Head of caudate nucleus (tissue), 42 donors: ENCODE measurements around the gene ADH5.
"Not testable (repeated sequence)": the region's sequence is repeated elsewhere in the genome, so short reads cannot be mapped to it uniquely, and the experiment has no call there.

Experiments
- DNase-seq, 42 donors: peaks; one replicate each; pipeline versions ENCODE4 v3.0.0 to v3.0.0-alpha.2; 2020 to 2021; ENCODE audit warnings: mixed read lengths in 7 of 42
- intact Hi-C: fragments of 100-400 bp; cut with DNase I; formaldehyde crosslinking; loops from one replicate; pipeline ENCODE4 v1.15.0; 2022

The ADH5 gene

GRCh38 chr4:99088481-99089365, at the start of gene ADH5:
Gene ADH5, minus strand, starts transcription at chr4:99088788. Its CDS starts 88 bp downstream, at chr4:99088700.
- peak; percentile 70 to 94 (median 88) for DNase-seq
- intact Hi-C loops = no loop called here

- intact Hi-C loops = no loop called here
- no peak for DNase-seq
These were observed 47.7 kb upstream of the ADH5 start for GRCh38 chr4:99136329-99136728.

- intact Hi-C loops = no loop called here
- DNase-seq = no peak
These were observed 47.1 kb upstream of the ADH5 start for GRCh38 chr4:99135541-99136162.

GRCh38 chr4:99134586-99134985, 46.0 kb upstream of the ADH5 start:
- intact Hi-C loops = no loop called here
- no peak for DNase-seq

GRCh38 chr4:99131378-99131777, 42.8 kb upstream of the ADH5 start:
- intact Hi-C loops = no loop called here

GRCh38 chr4:99126376-99126775, 37.8 kb upstream of the ADH5 start:
- DNase-seq = no peak
- intact Hi-C loops = no loop called here

More at GRCh38 chr4:99131378-99131777, 42.8 kb upstream of the ADH5 start:
- no peak for DNase-seq

GRCh38 chr4:99121008-99121407, 32.4 kb upstream of the ADH5 start:
- DNase-seq = no peak
- intact Hi-C loops = no loop called here

GRCh38 chr4:99120501-99120900, 31.9 kb upstream of the ADH5 start:
- intact Hi-C loops = no loop called here
- DNase-seq = no peak

GRCh38 chr4:99117876-99118693, 29.5 kb upstream of the ADH5 start:
- DNase-seq = no peak
- intact Hi-C loops = loop anchor here (10.0 kb wide), 1 partner anchor 287 kb away; no protein-coding TSS in a partner anchor

- intact Hi-C loops = loop anchor here (10.0 kb wide), 1 partner anchor 288 kb away; no protein-coding TSS in a partner anchor
- DNase-seq = not testable (repeated sequence)
These were observed 28.7 kb upstream of the ADH5 start for GRCh38 chr4:99117122-99117841.

GRCh38 chr4:99109286-99109685, 20.7 kb upstream of the ADH5 start:
- intact Hi-C loops, DNase-seq: not testable (repeated sequence)

- no peak for DNase-seq
- intact Hi-C loops = no loop called here
These were observed 15.6 kb upstream of the ADH5 start for GRCh38 chr4:99104153-99104552.

- DNase-seq = no peak
- intact Hi-C loops = no loop called here
These were observed 14.6 kb upstream of the ADH5 start for GRCh38 chr4:99103166-99103565.

GRCh38 chr4:99102634-99103033, 14.0 kb upstream of the ADH5 start:
- intact Hi-C loops = no loop called here
- DNase-seq = no peak

- intact Hi-C loops = no loop called here
- DNase-seq = no peak
These were observed 12.3 kb upstream of the ADH5 start for GRCh38 chr4:99100876-99101275.

GRCh38 chr4:99099814-99100213, 11.2 kb upstream of the ADH5 start:
- DNase-seq, intact Hi-C loops: not testable (repeated sequence)

GRCh38 chr4:99099311-99099710, 10.7 kb upstream of the ADH5 start:
- DNase-seq = no peak
- intact Hi-C loops = no loop called here

- intact Hi-C loops, DNase-seq: not testable (repeated sequence)
These were observed 3.3 kb upstream of the ADH5 start for GRCh38 chr4:99091841-99092240.

- no peak for DNase-seq
- intact Hi-C loops = no loop called here
These were observed 2.6 kb upstream of the ADH5 start for GRCh38 chr4:99091216-99091575.
